Kidney (tissue), 14 donors: ENCODE data around the gene NIPBL. TPM values are rescaled to one million over a fixed set of nuclear protein-coding genes. Genes with fewer than 3 reads are reported as not detected.

Experiments used
- DNase-seq, 5 donors: peaks; one replicate each; pipeline ENCODE4 v3.0.0-alpha.2; 2013 to 2020
- FAIRE-seq: peaks from 2 replicates; lab custom pipeline; 2012; peaks lifted over from hg19 to GRCh38; lab: Jason Lieb, UNC
- H3K27ac ChIP-seq, 2 donors: one replicate each; pipeline ENCODE4 v1.7.0; 2013; ENCODE audit warnings: low read depth in 2 of 2, low read length in 2 of 2, inconsistent platforms in 1 of 2
- H3K27me3 ChIP-seq: one replicate; pipeline ENCODE4 v1.7.1; 2013; ENCODE audit warnings: low read length, inconsistent platforms; ENCODE audit not compliant: control insufficient read depth, insufficient read depth
- H3K36me3 ChIP-seq, 3 donors: one replicate each; pipeline versions ENCODE4 v1.7.0 to v1.7.1; 2013; ENCODE audit warnings: low read length in 3 of 3, control low read depth in 1 of 3, inconsistent platforms in 1 of 3; ENCODE audit not compliant: insufficient read depth in 3 of 3, control insufficient read depth in 2 of 3
- H3K4me1 ChIP-seq, 3 donors: one replicate each; pipeline versions ENCODE4 v1.7.0 to v1.7.1; 2013; ENCODE audit warnings: low read length in 3 of 3, inconsistent platforms in 1 of 3, low read depth in 1 of 3; ENCODE audit not compliant: control insufficient read depth in 2 of 3, insufficient read depth in 2 of 3
- H3K4me3 ChIP-seq, 3 donors: one replicate each; pipeline versions ENCODE4 v1.7.0 to v1.8.1; 2013; ENCODE audit warnings: low read length in 3 of 3, control low read depth in 1 of 3, inconsistent platforms in 1 of 3
- H3K9ac ChIP-seq, 3 donors: one replicate each; pipeline versions ENCODE4 v1.7.0 to v1.7.1; 2013; ENCODE audit warnings: low read length in 3 of 3, control low read depth in 1 of 3, inconsistent platforms in 1 of 3
- H3K9me3 ChIP-seq, 3 donors: one replicate each; pipeline versions ENCODE4 v1.7.0 to v1.7.1; 2013; ENCODE audit warnings: low read length in 3 of 3, control low read depth in 1 of 3, inconsistent platforms in 1 of 3; ENCODE audit not compliant: control insufficient read depth in 2 of 3, insufficient read depth in 1 of 3
- CTCF ChIP-seq: IDR thresholded peaks from 3 replicates; pipeline ENCODE4 v1.5.1; 2012; ENCODE audit warnings: mild to moderate bottlenecking, moderate library complexity, borderline replicate concordance; ENCODE audit not compliant: insufficient read depth; ENCODE audit errors: extremely low read depth
- intact Hi-C: fragments of 100-400 bp; cut with DNase I; formaldehyde crosslinking; loops from one replicate; pipeline ENCODE4 v1.11.1; 2022
- polyA plus RNA-seq: library from polyadenylated mRNA; stranded (reverse); fragments of 350-450 nt; fragmentation: Illumina TruSeq; extraction: RNeasy Lipid Tissue Mini Kit (QIAGEN cat#74804); gene quantifications from one replicate; pipeline ENCODE4 v1.2.3, GENCODE V29; 2014; ENCODE audit warnings: low read depth, low replicate concordance; ENCODE audit not compliant: insufficient read depth
- total RNA-seq: library from RNA; stranded (reverse); fragmentation: NEBNext Ultra II Directional; extraction: Animal tissue kit (Norgen Biotek cat#: 25700); gene quantifications from one replicate; pipeline ENCODE4 v1.2.1, GENCODE V29; 2021
- donor health status: control.
- donor health status: control.
- donor health status: control.
- donor health status: control.
- donor health status: control.
- donor health status: DM: yes; HTN: yes; CAD: no.
- donor health status: Normal renal cell carcinoma (clear cell type).

NIPBL gene
- total and polyA plus RNA-seq, 2 donors from 2014 or later, result 12.4 to 65.5 TPM

- no peak overlapping the region for H3K27ac ChIP-seq
- no peak overlapping the region for H3K4me3 ChIP-seq
- no peak overlapping the region for H3K9ac ChIP-seq
- TF ChIP-seq CTCF, result no peak
- no peaks in the 10 kb centered on the region for H3K27me3 ChIP-seq
- intact Hi-C loops, result no loop called here
- no peaks in the 10 kb centered on the region for H3K9me3 ChIP-seq
- DNase-seq (no peak), FAIRE-seq (no peak)
- no peaks in the 10 kb centered on the region for H3K36me3 ChIP-seq
- peaks cover 0 to 4% (median 0%) of the 10 kb centered on the region in 3 donors for H3K4me1 ChIP-seq
These were observed 18.4 kb downstream of the NIPBL start for GRCh38 chr5:36894954-36895353.

- TF ChIP-seq CTCF, result no peak
- FAIRE-seq (no peak), DNase-seq (no peak)
- Histone ChIP-seq H3K4me1 (peaks cover 0 to 4% (median 0%) of the 10 kb centered on the region in 3 donors), H3K9ac (no peak overlapping the region), H3K36me3 (no peaks in the 10 kb centered on the region), H3K27me3 (no peaks in the 10 kb centered on the region), H3K9me3 (no peaks in the 10 kb centered on the region), H3K4me3 (no peak overlapping the region), H3K27ac (no peak overlapping the region)
- intact Hi-C loops, result no loop called here
These were observed 19.9 kb downstream of the NIPBL start for GRCh38 chr5:36896476-36896875.

DNA sequence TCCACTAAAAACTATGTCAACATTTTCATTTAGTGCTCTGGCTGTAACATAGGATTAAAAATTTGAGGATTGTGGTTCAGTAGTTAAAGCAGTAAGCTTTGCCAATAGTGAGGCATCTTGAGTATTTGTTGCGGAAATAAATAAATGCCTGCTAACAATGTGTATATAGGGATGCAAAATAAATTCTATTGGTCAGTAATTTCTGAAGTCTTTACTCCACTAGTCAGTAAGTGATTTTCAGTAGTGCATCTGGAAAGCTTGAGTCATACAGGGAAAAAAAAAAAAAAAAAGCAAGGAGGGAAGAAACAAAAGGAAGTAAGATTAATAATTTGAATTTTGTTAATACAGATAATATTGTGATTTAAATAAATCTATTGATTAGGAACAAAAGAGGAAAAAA is 21.0 kb downstream of the NIPBL start:
- FAIRE-seq, result peak; percentile 37
- intact Hi-C loops, result no loop called here
- Histone ChIP-seq H3K4me1 (peaks cover 0 to 4% (median 0%) of the 10 kb centered on the region in 3 donors), H3K4me3 (no peak overlapping the region), H3K27me3 (no peaks in the 10 kb centered on the region), H3K27ac (no peak overlapping the region), H3K9ac (no peak overlapping the region), H3K36me3 (no peaks in the 10 kb centered on the region), H3K9me3 (peaks cover 0 to 6% (median 2%) of the 10 kb centered on the region in 3 donors)
- no peak for TF ChIP-seq CTCF
- DNase-seq, result no peak

GRCh38 chr5:36899860-36900259 is 23.3 kb downstream of the NIPBL start:
- TF ChIP-seq CTCF, result no peak
- FAIRE-seq (no peak), DNase-seq (no peak)
- Histone ChIP-seq H3K4me1 (peaks cover 0 to 4% (median 0%) of the 10 kb centered on the region in 3 donors), H3K9ac (no peak overlapping the region), H3K36me3 (no peaks in the 10 kb centered on the region), H3K27ac (no peak overlapping the region), H3K9me3 (peaks cover 0 to 6% (median 2%) of the 10 kb centered on the region in 3 donors), H3K4me3 (no peak overlapping the region), H3K27me3 (no peaks in the 10 kb centered on the region)
- intact Hi-C loops, result no loop called here
